PC-3 (cell line): ENCODE data around the gene SCAPER.

ENCODE experiments used
- CTCF ChIP-seq: fragments of 300-600 bp; sonication (generic); conservative IDR thresholded peaks from 2 replicates; pipeline ENCODE4 v1.5.1; 2017; ENCODE audit warnings: antibody characterized with exemption, low read depth, mild to moderate bottlenecking, low read length
- EZH2 ChIP-seq: fragments of 300-600 bp; sonication (generic); IDR thresholded peaks from one replicate; pipeline ENCODE4 v1.6.1; 2017; ENCODE audit warnings: antibody characterized with exemption, mild to moderate bottlenecking, low read length; ENCODE audit not compliant: unreplicated experiment

- TF ChIP-seq CTCF (no peak), EZH2 (no peak)
Measured at GRCh38 chr15:76353023-76353577, 552.0 kb downstream of the SCAPER start.
